GM12864 (cell line): ENCODE data around the gene SEMA5A.

ENCODE experiments used
- DNase-seq: peaks from one replicate; pipeline ENCODE4 v3.0.0-alpha.2; 2011; ENCODE audit warnings: low read depth
- H3K4me3 ChIP-seq: 2 replicates; pipeline ENCODE4 v1.5.1; 2011; ENCODE audit warnings: mild to moderate bottlenecking, low read depth, low read length, control low read depth
- CTCF ChIP-seq: IDR thresholded peaks from 2 replicates; pipeline ENCODE4 v1.5.1; 2011; ENCODE audit warnings: low read depth, mild to moderate bottlenecking, moderate library complexity, low read length, control low read depth, inconsistent platforms; ENCODE audit errors: missing control alignments

SEMA5A gene

GRCh38 chr5:9168791-9169556, 376.9 kb downstream of the SEMA5A start:
- TF ChIP-seq CTCF, result no peak
- no peak for DNase-seq
- H3K4me3 ChIP-seq, result no peak overlapping the region

GRCh38 chr5:9166202-9167112, 379.4 kb downstream of the SEMA5A start:
- no peak for TF ChIP-seq CTCF
- no peak overlapping the region for H3K4me3 ChIP-seq
- DNase-seq, result no peak

GRCh38 chr5:9165546-9165945, 380.3 kb downstream of the SEMA5A start:
- DNase-seq, result no peak
- TF ChIP-seq CTCF, result no peak
- no peak overlapping the region for H3K4me3 ChIP-seq

GRCh38 chr5:9160747-9161146, 385.1 kb downstream of the SEMA5A start:
- TF ChIP-seq CTCF, result no peak
- H3K4me3 ChIP-seq, result no peak overlapping the region
- no peak for DNase-seq

GRCh38 chr5:9157811-9158210, 388.1 kb downstream of the SEMA5A start:
- no peak for TF ChIP-seq CTCF
- DNase-seq, result no peak
- H3K4me3 ChIP-seq, result no peak overlapping the region

- no peak for DNase-seq
- H3K4me3 ChIP-seq, result no peak overlapping the region
- no peak for TF ChIP-seq CTCF
Measured at GRCh38 chr5:9157020-9157419, 388.9 kb downstream of the SEMA5A start.
